Measurements from ENCODE around the gene LANCL2. TPM values are rescaled to one million over a fixed set of nuclear protein-coding genes. Genes with fewer than 3 reads are reported as not detected.

The LANCL2 gene
- total RNA-seq, 1 experiment from 2014 or later: 26.4 TPM

DNA sequence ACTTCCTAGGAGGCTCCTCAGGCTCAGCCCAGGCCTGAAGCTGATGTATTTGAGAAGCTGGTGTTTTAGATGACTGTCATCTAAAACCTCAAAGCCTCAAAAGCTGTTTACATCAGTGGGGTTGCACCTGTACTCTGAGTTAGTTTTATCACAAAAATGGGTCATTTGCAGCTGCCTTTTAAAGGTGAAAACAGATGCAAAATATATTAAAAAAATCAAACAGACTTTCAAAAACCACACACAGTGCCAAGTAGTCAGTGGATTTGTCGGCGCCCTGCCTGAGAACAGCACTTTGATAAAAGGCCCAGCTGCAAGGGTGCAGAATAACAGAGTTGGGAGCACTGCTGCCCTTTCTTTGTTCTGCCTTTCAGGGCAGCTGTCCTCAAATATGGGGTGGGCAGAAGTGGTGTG is 104.1 kb downstream of the LANCL2 start:
- Histone ChIP-seq H3K18ac (ENCODE audit: insufficient read length, low read depth, low read length) (no peak overlapping the region), H3K4ac (ENCODE audit: low read depth, low read length) (no peak overlapping the region), H4K20me1 (ENCODE audit: control insufficient read depth, insufficient read depth, insufficient read length) (no peaks in the 10 kb centered on the region), H2BK120ac (ENCODE audit: low read depth, low read length, poor library complexity, severe bottlenecking) (no peak overlapping the region), H3K23me2 (ENCODE audit: insufficient read length, low read depth, low read length, poor library complexity, severe bottlenecking) (no peaks in the 10 kb centered on the region), H3K79me1 (ENCODE audit: insufficient read depth, low read depth, low read length, poor library complexity, severe bottlenecking) (no peaks in the 10 kb centered on the region), H3K9ac (ENCODE audit: extremely low read depth, insufficient read length, low read length) (no peak overlapping the region), H3K27ac (ENCODE audit: insufficient read length, low read depth, low read length) (no peak overlapping the region), H3K79me2 (ENCODE audit: insufficient read depth, low read length) (no peaks in the 10 kb centered on the region), H3K4me2 (ENCODE audit: insufficient read depth, insufficient read length, low read length) (no peak overlapping the region), H3K9me3 (ENCODE audit: control insufficient read depth, low read depth, low read length) (peaks cover 11% of the 10 kb centered on the region), H2BK20ac (ENCODE audit: low read depth, low read length, poor library complexity, severe bottlenecking) (no peak overlapping the region), H3K27me3 (ENCODE audit: insufficient read depth, low read length) (no peaks in the 10 kb centered on the region), H2BK15ac (ENCODE audit: low read depth, low read length) (no peak overlapping the region), H4K5ac (ENCODE audit: insufficient read length, low read depth, low read length) (no peak overlapping the region), H4K91ac (ENCODE audit: insufficient read length, low read depth, low read length) (no peak overlapping the region), H3K23ac (ENCODE audit: insufficient read length, low read depth, low read length) (no peak overlapping the region), H2AK5ac (ENCODE audit: insufficient read length, low read length) (no peak overlapping the region), H3T11ph (ENCODE audit: low read length) (no peak overlapping the region), H3K4me1 (ENCODE audit: insufficient read depth, low read length) (no peaks in the 10 kb centered on the region), H3K56ac (ENCODE audit: insufficient read length, low read depth, low read length) (no peak overlapping the region), H2BK12ac (ENCODE audit: insufficient read length, low read depth, low read length) (no peak overlapping the region), H2BK5ac (ENCODE audit: insufficient read length, low read length) (no peak overlapping the region), H2AFZ (ENCODE audit: low read length) (no peak overlapping the region), H3K14ac (ENCODE audit: insufficient read depth, low read length) (no peak overlapping the region), H4K8ac (replicated peaks; ENCODE audit: insufficient read length, low read depth, low read length) (no peak overlapping the region)
- Mint-ChIP-seq H3K4me1 (no peaks in the 10 kb centered on the region), H3K27ac (no peak overlapping the region), H3K27me3 (ENCODE audit: low read depth) (no peaks in the 10 kb centered on the region; the same call in none of the 2 replicates), H3K36me3 (ENCODE audit: insufficient read depth in 1 of 3, low read depth in 3 of 3) (peaks cover 47 to 53% (median 49%) of the 10 kb centered on the region in 3 experiments), H3K4me3 (no peak overlapping the region), H3K9me3 (peaks cover 28 to 32% of the 10 kb centered on the region in 2 experiments)
- no peak for DNase-seq
- no CpG with 5 or more reads among the region's 2 CpGs for whole genome bisulfite sequencing (ENCODE audit: extremely low coverage, insufficient read length, low lambda C conversion rate)
- TF ChIP-seq, protein P1, sequence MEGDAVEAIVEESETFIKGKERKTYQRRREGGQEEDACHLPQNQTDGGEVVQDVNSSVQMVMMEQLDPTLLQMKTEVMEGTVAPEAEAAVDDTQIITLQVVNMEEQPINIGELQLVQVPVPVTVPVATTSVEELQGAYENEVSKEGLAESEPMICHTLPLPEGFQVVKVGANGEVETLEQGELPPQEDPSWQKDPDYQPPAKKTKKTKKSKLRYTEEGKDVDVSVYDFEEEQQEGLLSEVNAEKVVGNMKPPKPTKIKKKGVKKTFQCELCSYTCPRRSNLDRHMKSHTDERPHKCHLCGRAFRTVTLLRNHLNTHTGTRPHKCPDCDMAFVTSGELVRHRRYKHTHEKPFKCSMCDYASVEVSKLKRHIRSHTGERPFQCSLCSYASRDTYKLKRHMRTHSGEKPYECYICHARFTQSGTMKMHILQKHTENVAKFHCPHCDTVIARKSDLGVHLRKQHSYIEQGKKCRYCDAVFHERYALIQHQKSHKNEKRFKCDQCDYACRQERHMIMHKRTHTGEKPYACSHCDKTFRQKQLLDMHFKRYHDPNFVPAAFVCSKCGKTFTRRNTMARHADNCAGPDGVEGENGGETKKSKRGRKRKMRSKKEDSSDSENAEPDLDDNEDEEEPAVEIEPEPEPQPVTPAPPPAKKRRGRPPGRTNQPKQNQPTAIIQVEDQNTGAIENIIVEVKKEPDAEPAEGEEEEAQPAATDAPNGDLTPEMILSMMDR (conservative IDR thresholded peaks at IDR 0.05): no peak

Measured in H9 (cell line).